ENCODE results near the gene MGMT. TPM values are rescaled to one million over a fixed set of nuclear protein-coding genes. Genes with fewer than 3 reads are reported as not detected.

MGMT gene
- total and polyA plus RNA-seq, 5 donors from 2014 or later = 18.7 to 48.0 (median 35.2) TPM

GRCh38 chr10:129507216-129507889, 40.3 kb downstream of the MGMT start:
- Mint-ChIP-seq H3K27ac (no peak overlapping the region), H3K36me3 (peaks cover 25% of the 10 kb centered on the region), H3K4me1 (peaks cover 12 to 23% (median 14%) of the 10 kb centered on the region in 4 donors), H3K4me3 (no peak overlapping the region), H3K9me3 (peaks cover 0 to 4% (median 0%) of the 10 kb centered on the region in 7 donors), H3K27me3 (no peaks in the 10 kb centered on the region)
- H3K36me3 ChIP-seq (ENCODE audit: control insufficient read depth, insufficient read depth, low read length) = no peaks in the 10 kb centered on the region
- DNase-seq (no peak), ATAC-seq (ENCODE audit: low read depth in 2 of 2) (no peak)
- no peaks in the 10 kb centered on the region for H3K9me3 ChIP-seq (ENCODE audit: control insufficient read depth in 2 of 2, low read length in 2 of 2)
- no peaks in the 10 kb centered on the region for H3K27me3 ChIP-seq (ENCODE audit: control insufficient read depth, insufficient read depth, low read length)
- no peak overlapping the region for H3K4me3 ChIP-seq (ENCODE audit: low read depth, low read length)
- H3K4me1 ChIP-seq (ENCODE audit: control insufficient read depth, insufficient read depth, low read length, poor library complexity, severe bottlenecking) = no peaks in the 10 kb centered on the region
- H3K27ac ChIP-seq (ENCODE audit: insufficient read depth, low read length, poor library complexity, severe bottlenecking) = no peak overlapping the region

DNA sequence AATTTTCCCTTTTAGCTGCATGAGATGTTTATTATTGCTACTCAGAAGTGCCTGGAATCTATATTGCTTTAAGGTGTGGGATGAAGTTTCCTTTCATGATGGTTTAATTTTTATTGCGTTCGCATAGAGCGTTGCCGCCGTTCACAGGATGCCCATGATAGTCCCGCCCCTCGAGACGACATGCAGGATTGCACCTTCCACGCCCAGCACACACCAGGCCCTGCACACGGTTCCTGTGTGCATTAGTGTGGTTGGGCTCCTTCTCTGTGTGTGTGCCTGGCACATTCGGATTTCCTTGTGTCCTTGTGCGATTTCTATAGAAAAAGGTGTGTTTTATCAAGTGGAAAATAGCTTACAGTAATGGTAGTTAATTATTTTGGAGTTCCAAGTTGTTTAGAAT, 42.1 kb downstream of the MGMT start:
- H3K9me3 Mint-ChIP-seq = peaks cover 0 to 4% (median 0%) of the 10 kb centered on the region in 7 donors
- H3K27ac Mint-ChIP-seq = no peak overlapping the region
- Histone ChIP-seq H3K4me1 (ENCODE audit: control insufficient read depth, insufficient read depth, low read length, poor library complexity, severe bottlenecking) (no peaks in the 10 kb centered on the region), H3K36me3 (ENCODE audit: control insufficient read depth, insufficient read depth, low read length) (no peaks in the 10 kb centered on the region), H3K4me3 (ENCODE audit: low read depth, low read length) (no peak overlapping the region), H3K27ac (ENCODE audit: insufficient read depth, low read length, poor library complexity, severe bottlenecking) (no peak overlapping the region), H3K9me3 (ENCODE audit: control insufficient read depth in 2 of 2, low read length in 2 of 2) (no peaks in the 10 kb centered on the region), H3K27me3 (ENCODE audit: control insufficient read depth, insufficient read depth, low read length) (no peaks in the 10 kb centered on the region)
- DNase-seq (no peak), ATAC-seq (ENCODE audit: low read depth in 2 of 2) (no peak)
- H3K4me1 Mint-ChIP-seq = peaks cover 15 to 31% (median 22%) of the 10 kb centered on the region in 4 donors
- no peak overlapping the region for H3K4me3 Mint-ChIP-seq
- H3K27me3 Mint-ChIP-seq = no peaks in the 10 kb centered on the region
- H3K36me3 Mint-ChIP-seq = peaks cover 22% of the 10 kb centered on the region

GRCh38 chr10:129509835-129510234, 42.8 kb downstream of the MGMT start:
- Histone ChIP-seq H3K27me3 (ENCODE audit: control insufficient read depth, insufficient read depth, low read length) (no peaks in the 10 kb centered on the region), H3K9me3 (ENCODE audit: control insufficient read depth in 2 of 2, low read length in 2 of 2) (no peaks in the 10 kb centered on the region), H3K4me3 (ENCODE audit: low read depth, low read length) (no peak overlapping the region), H3K4me1 (ENCODE audit: control insufficient read depth, insufficient read depth, low read length, poor library complexity, severe bottlenecking) (no peaks in the 10 kb centered on the region), H3K36me3 (ENCODE audit: control insufficient read depth, insufficient read depth, low read length) (no peaks in the 10 kb centered on the region), H3K27ac (ENCODE audit: insufficient read depth, low read length, poor library complexity, severe bottlenecking) (no peak overlapping the region)
- Mint-ChIP-seq H3K36me3 (peaks cover 21% of the 10 kb centered on the region), H3K27me3 (no peaks in the 10 kb centered on the region), H3K4me3 (no peak overlapping the region), H3K4me1 (peaks cover 13 to 33% (median 22%) of the 10 kb centered on the region in 4 donors), H3K27ac (no peak overlapping the region), H3K9me3 (peaks cover 0 to 4% (median 0%) of the 10 kb centered on the region in 7 donors)
- no peak for DNase-seq
- ATAC-seq (ENCODE audit: low read depth in 2 of 2) = no peak

- no peak for ATAC-seq (ENCODE audit: low read depth in 2 of 2)
Measured at GRCh38 chr10:129511086-129511485, 44.0 kb downstream of the MGMT start.

GRCh38 chr10:129511758-129512157, 44.7 kb downstream of the MGMT start:
- H3K4me1 ChIP-seq (ENCODE audit: control insufficient read depth, insufficient read depth, low read length, poor library complexity, severe bottlenecking) = no peaks in the 10 kb centered on the region
- DNase-seq (no peak), ATAC-seq (ENCODE audit: low read depth in 2 of 2) (no peak)
- Mint-ChIP-seq H3K4me1 (peaks cover 8 to 36% (median 18%) of the 10 kb centered on the region in 4 donors), H3K36me3 (peaks cover 18% of the 10 kb centered on the region), H3K9me3 (peaks cover 0 to 4% (median 0%) of the 10 kb centered on the region in 7 donors), H3K27me3 (no peaks in the 10 kb centered on the region), H3K4me3 (no peak overlapping the region), H3K27ac (no peak overlapping the region)
- H3K36me3 ChIP-seq (ENCODE audit: control insufficient read depth, insufficient read depth, low read length) = no peaks in the 10 kb centered on the region
- H3K9me3 ChIP-seq (ENCODE audit: control insufficient read depth in 2 of 2, low read length in 2 of 2) = no peaks in the 10 kb centered on the region
- no peak overlapping the region for H3K4me3 ChIP-seq (ENCODE audit: low read depth, low read length)
- no peaks in the 10 kb centered on the region for H3K27me3 ChIP-seq (ENCODE audit: control insufficient read depth, insufficient read depth, low read length)
- no peak overlapping the region for H3K27ac ChIP-seq (ENCODE audit: insufficient read depth, low read length, poor library complexity, severe bottlenecking)

More at GRCh38 chr10:129511086-129511485, 44.0 kb downstream of the MGMT start:
- no peak for DNase-seq
- Histone ChIP-seq H3K27me3 (ENCODE audit: control insufficient read depth, insufficient read depth, low read length) (no peaks in the 10 kb centered on the region), H3K36me3 (ENCODE audit: control insufficient read depth, insufficient read depth, low read length) (no peaks in the 10 kb centered on the region), H3K9me3 (ENCODE audit: control insufficient read depth in 2 of 2, low read length in 2 of 2) (no peaks in the 10 kb centered on the region), H3K27ac (ENCODE audit: insufficient read depth, low read length, poor library complexity, severe bottlenecking) (no peak overlapping the region), H3K4me1 (ENCODE audit: control insufficient read depth, insufficient read depth, low read length, poor library complexity, severe bottlenecking) (no peaks in the 10 kb centered on the region), H3K4me3 (ENCODE audit: low read depth, low read length) (no peak overlapping the region)
- Mint-ChIP-seq H3K9me3 (peaks cover 0 to 4% (median 0%) of the 10 kb centered on the region in 7 donors), H3K36me3 (peaks cover 21% of the 10 kb centered on the region), H3K27ac (no peak overlapping the region), H3K27me3 (no peaks in the 10 kb centered on the region), H3K4me3 (no peak overlapping the region), H3K4me1 (peaks cover 8 to 36% (median 20%) of the 10 kb centered on the region in 4 donors)

- no peak overlapping the region for H3K27ac ChIP-seq (ENCODE audit: insufficient read depth, low read length, poor library complexity, severe bottlenecking)
- H3K9me3 Mint-ChIP-seq = peaks cover 0 to 4% (median 0%) of the 10 kb centered on the region in 7 donors
- no peaks in the 10 kb centered on the region for H3K4me1 ChIP-seq (ENCODE audit: control insufficient read depth, insufficient read depth, low read length, poor library complexity, severe bottlenecking)
- no peak for DNase-seq
- no peak overlapping the region for H3K4me3 Mint-ChIP-seq
- H3K4me3 ChIP-seq (ENCODE audit: low read depth, low read length) = no peak overlapping the region
- ATAC-seq (ENCODE audit: low read depth in 2 of 2) = no peak
- peaks cover 8 to 39% (median 18%) of the 10 kb centered on the region in 4 donors for H3K4me1 Mint-ChIP-seq
- H3K9me3 ChIP-seq (ENCODE audit: control insufficient read depth in 2 of 2, low read length in 2 of 2) = no peaks in the 10 kb centered on the region
- no peaks in the 10 kb centered on the region for H3K36me3 ChIP-seq (ENCODE audit: control insufficient read depth, insufficient read depth, low read length)
- H3K36me3 Mint-ChIP-seq = peaks cover 14% of the 10 kb centered on the region
- H3K27me3 Mint-ChIP-seq = no peaks in the 10 kb centered on the region
- H3K27me3 ChIP-seq (ENCODE audit: control insufficient read depth, insufficient read depth, low read length) = no peaks in the 10 kb centered on the region
- H3K27ac Mint-ChIP-seq = peak overlapping the region in 1 of 3 donors; percentile 28
Measured at GRCh38 chr10:129513312-129513711, 46.3 kb downstream of the MGMT start.

GRCh38 chr10:129514568-129515451, 47.8 kb downstream of the MGMT start:
- Histone ChIP-seq H3K4me1 (ENCODE audit: control insufficient read depth, insufficient read depth, low read length, poor library complexity, severe bottlenecking) (no peaks in the 10 kb centered on the region), H3K27me3 (ENCODE audit: control insufficient read depth, insufficient read depth, low read length) (no peaks in the 10 kb centered on the region), H3K4me3 (ENCODE audit: low read depth, low read length) (no peak overlapping the region), H3K36me3 (ENCODE audit: control insufficient read depth, insufficient read depth, low read length) (no peaks in the 10 kb centered on the region), H3K27ac (ENCODE audit: insufficient read depth, low read length, poor library complexity, severe bottlenecking) (no peak overlapping the region), H3K9me3 (ENCODE audit: control insufficient read depth in 2 of 2, low read length in 2 of 2) (no peaks in the 10 kb centered on the region)
- H3K36me3 Mint-ChIP-seq = peaks cover 18% of the 10 kb centered on the region
- H3K4me3 Mint-ChIP-seq = peak overlapping the region in 1 of 4 donors; percentile 35
- H3K27me3 Mint-ChIP-seq = no peaks in the 10 kb centered on the region
- DNase-seq = no peak
- H3K4me1 Mint-ChIP-seq = peaks cover 8 to 39% (median 18%) of the 10 kb centered on the region in 4 donors
- H3K27ac Mint-ChIP-seq = no peak overlapping the region
- ATAC-seq (ENCODE audit: low read depth in 2 of 2) = no peak
- H3K9me3 Mint-ChIP-seq = peaks cover 0 to 4% (median 0%) of the 10 kb centered on the region in 7 donors
